Ishikawa (cell line): ENCODE data around the gene HK1.

Experiments
- CEBPB ChIP-seq: IDR thresholded peaks from 2 replicates; pipeline ENCODE4 v1.6.1; 2012
- CREB1 ChIP-seq: IDR thresholded peaks from 2 replicates; pipeline ENCODE4 v1.6.1; 2012; ENCODE audit warnings: low read depth
- EGR1 ChIP-seq: IDR thresholded peaks from 2 replicates; pipeline ENCODE4 v1.6.1; 2012
- EP300 ChIP-seq: IDR thresholded peaks from 2 replicates; pipeline ENCODE4 v1.6.1; 2012; ENCODE audit warnings: borderline replicate concordance
- FOXM1 ChIP-seq: IDR thresholded peaks from 2 replicates; pipeline ENCODE4 v1.6.1; 2012; ENCODE audit warnings: low read depth, borderline replicate concordance
- MAX ChIP-seq: IDR thresholded peaks from 2 replicates; pipeline ENCODE4 v1.6.1; 2012
- NFIC ChIP-seq: IDR thresholded peaks from 2 replicates; pipeline ENCODE4 v1.6.1; 2012
- RAD21 ChIP-seq: IDR thresholded peaks from 2 replicates; pipeline ENCODE4 v1.6.1; 2012; ENCODE audit warnings: low read depth
- REST ChIP-seq: IDR thresholded peaks from 2 replicates; pipeline ENCODE4 v1.6.1; 2012; ENCODE audit warnings: low read depth, mild to moderate bottlenecking
- TAF1 ChIP-seq: IDR thresholded peaks from 2 replicates; pipeline ENCODE4 v1.6.1; 2012; ENCODE audit warnings: low read depth, mild to moderate bottlenecking
- TCF12 ChIP-seq: IDR thresholded peaks from 2 replicates; pipeline ENCODE4 v1.6.1; 2012; ENCODE audit warnings: low read depth
- TEAD4 ChIP-seq: IDR thresholded peaks from 2 replicates; pipeline ENCODE4 v1.6.1; 2012
- YY1 ChIP-seq: IDR thresholded peaks from 2 replicates; pipeline ENCODE4 v1.6.1; 2012; ENCODE audit warnings: low read depth
- ZBTB7A ChIP-seq: IDR thresholded peaks from 2 replicates; pipeline ENCODE4 v1.6.1; 2012; ENCODE audit warnings: low read depth
- TF ChIP-seq, protein P1 (sequence below): IDR thresholded peaks from 2 replicates; pipeline ENCODE4 v1.6.1; 2012

The HK1 gene

DNA sequence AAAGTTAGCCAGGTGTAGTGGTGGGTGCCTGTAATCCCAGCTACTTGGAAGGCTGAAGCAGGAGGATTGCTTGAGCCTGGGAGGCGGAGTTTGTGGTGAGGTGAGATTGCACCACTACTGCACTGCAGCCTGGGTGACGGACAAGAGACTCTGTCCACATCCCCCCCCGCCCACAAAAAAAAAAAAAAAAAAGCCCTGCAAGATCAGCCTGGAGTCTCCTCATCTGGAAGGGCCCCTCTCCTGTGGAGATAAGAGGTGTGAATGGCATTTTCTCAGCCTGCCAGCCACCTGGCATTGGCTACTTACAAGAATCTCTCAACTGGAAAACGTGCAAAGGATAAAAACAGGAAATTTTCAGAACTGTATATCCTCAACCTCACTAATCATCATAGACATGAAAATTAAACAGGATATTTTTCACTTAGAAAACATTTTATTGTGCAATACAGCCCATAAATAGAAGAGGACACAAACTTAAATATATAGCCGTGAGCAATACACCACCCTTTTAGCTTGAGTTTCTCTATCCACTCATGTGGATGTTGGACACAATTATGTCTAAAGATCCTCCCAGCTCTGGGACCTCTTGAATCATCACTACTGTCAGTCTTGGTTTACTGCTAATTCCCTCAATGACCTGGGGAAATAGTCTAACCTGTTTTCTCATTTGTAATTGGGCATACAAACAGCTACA lies 161.7 kb downstream of the HK1 start:
- no peak for TF ChIP-seq NFIC
- TF ChIP-seq, protein P1, sequence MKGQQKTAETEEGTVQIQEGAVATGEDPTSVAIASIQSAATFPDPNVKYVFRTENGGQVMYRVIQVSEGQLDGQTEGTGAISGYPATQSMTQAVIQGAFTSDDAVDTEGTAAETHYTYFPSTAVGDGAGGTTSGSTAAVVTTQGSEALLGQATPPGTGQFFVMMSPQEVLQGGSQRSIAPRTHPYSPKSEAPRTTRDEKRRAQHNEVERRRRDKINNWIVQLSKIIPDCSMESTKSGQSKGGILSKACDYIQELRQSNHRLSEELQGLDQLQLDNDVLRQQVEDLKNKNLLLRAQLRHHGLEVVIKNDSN, result no peak
- TF ChIP-seq CREB1, result no peak
- TF ChIP-seq REST, result no peak
- no peak for TF ChIP-seq EGR1
- no peak for TF ChIP-seq TCF12
- TF ChIP-seq CEBPB, result no peak
- TF ChIP-seq MAX, result no peak
- TF ChIP-seq YY1, result no peak
- TF ChIP-seq RAD21, result no peak
- TF ChIP-seq ZBTB7A, result no peak
- no peak for TF ChIP-seq TAF1
- TF ChIP-seq EP300, result no peak
- no peak for TF ChIP-seq TEAD4
- no peak for TF ChIP-seq FOXM1

DNA sequence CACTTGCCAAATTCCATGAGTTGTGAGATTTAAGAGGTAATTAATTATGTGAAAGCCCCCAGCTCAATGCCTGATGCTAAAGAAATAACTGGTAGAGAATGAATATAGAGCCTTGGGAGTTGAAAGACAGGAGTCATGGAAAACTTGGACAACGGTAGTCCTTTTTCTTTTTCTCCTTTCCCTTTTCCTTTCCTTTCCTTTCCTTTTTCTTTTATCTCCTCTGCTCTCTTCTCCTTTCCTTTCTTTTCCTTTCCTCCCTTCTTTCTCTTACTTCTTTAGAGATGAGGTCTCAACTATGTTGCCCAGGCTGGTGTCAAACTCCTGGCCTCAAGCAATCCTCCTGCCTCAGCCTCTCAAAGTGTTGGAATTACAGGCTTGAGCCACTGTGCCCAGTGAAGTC lies 165.1 kb downstream of the HK1 start:
- TF ChIP-seq REST (no peak), EP300 (no peak), FOXM1 (no peak), EGR1 (no peak), TCF12 (no peak)

DNA sequence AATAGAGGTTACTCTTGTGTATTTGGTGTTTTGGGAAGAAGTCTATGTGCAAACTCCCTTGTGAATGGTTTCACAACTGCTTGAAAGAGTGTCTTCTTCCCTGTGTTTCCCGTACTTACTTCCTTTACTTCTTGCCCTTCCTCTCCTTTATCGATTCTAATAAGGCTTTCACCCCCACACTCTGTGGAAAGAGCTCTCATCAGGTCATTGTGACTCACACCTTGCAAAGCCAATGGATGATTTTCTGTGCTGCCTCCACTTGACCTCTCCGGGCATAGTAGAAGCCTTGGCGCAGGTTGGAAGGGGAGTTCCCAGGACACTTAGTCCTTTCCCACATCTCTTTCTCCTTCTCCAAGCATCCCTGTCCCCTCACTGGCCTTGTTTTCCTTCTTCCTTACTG lies 166.7 kb downstream of the HK1 start:
- no peak for TF ChIP-seq RAD21
- no peak for TF ChIP-seq MAX
- no peak for TF ChIP-seq REST
- no peak for TF ChIP-seq TAF1
- TF ChIP-seq YY1, result no peak
- TF ChIP-seq, protein P1, result no peak
- TF ChIP-seq ZBTB7A, result no peak
- no peak for TF ChIP-seq FOXM1
- TF ChIP-seq CREB1, result no peak
- no peak for TF ChIP-seq TEAD4

DNA sequence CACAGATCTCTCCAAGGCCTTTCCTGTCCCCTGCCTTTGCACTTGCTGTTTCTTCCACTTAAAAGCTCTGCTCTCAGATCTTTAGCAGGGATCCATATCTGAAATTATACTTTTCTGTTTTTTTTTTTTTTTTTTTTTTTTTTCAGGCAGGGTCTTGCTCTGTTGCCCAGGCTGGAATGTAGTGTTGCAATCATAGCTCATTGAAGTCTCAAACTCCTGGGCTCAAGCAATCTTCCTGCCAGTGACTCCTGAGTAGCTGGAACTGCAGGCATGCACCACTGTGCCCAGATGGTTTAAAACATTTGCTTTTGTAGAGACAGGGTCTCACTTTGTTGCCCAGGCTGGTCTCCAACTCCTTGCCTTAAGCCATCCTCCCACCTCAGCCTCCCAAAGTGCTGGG lies 167.9 kb downstream of the HK1 start:
- TF ChIP-seq CEBPB (0 out of 2 replicates have a peak, but pooled peaks have one; percentile 28), EP300 (no peak), ZBTB7A (no peak), EGR1 (no peak), TAF1 (no peak), CREB1 (no peak), REST (no peak)
- TF ChIP-seq, protein P1, result no peak
